Stimulated activated CD8-positive, alpha-beta memory T cell treated with anti-CD3 and anti-CD28 coated beads, Interleukin-7, amount 100 ng/mL, for 4 hours (primary cell): ENCODE measurements around the gene UMODL1.
"Not testable (repeated sequence)": the region's sequence is repeated elsewhere in the genome, so short reads cannot be mapped to it uniquely, and the experiment has no call there.

Experiments used
- DNase-seq, 2 donors: peaks; one replicate each; pipeline ENCODE4 v3.0.0-alpha.2; 2020; ENCODE audit warnings: low read depth in 2 of 2

The UMODL1 gene

DNA sequence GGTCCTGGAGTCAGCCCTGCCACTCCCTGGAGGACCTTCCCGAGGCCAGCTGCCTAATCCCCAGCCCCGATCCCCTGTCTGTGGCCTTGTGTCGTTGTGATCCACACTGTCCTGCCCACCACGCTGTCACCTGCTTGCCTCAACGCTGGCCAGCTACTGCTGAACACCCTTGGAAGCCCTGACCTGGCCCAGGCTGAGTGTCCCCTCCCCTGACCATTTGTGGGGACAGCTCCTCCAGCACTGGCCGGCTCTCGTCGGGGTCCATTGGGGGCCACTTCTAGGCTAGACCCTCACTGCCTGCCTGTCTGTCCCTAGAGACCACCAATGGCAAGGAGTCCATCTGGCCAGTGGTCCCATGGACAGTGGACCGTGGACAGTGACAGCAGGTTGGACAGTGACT, 12.0 kb upstream of the UMODL1 start:
- no peak for DNase-seq

DNA sequence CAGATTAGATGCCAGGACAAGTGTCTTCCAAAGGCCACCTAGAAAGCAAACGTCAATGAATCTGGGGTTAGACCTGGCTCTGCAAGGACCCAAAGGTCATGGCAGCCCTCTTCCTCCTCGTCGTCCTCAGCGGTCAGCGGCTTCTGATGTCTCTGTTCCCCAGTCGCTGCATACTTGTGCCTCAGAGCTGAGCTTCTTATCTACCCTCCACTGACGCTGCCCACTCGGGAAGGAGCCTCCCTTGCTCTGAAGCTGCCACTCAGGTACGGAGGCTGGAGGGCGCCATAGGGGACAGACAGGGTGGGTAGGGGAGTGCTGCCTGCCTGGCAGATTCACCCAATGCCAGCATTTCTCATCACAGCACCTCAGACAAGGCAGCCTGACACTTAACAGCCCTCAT, 11.4 kb upstream of the UMODL1 start:
- DNase-seq = no peak

DNA sequence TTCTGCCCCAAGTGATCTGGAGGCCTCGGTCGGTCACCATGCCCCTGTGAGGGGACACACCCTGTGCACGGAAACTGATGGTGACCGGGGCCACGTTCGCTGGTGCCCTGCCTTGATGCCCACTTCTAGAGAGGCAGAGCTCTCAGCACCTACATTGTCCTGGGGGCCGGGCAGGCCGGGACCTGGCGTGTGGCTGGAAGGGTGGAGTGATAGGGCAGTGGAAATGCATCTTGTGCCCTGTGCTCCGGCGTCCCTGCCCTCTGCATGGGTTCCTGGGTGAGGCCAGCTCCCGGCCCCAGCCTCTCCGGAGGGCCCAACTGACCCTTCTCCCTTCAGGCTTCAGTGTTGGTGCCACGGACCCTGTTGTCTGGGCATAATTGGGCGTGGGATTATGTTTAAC, 11.0 kb upstream of the UMODL1 start:
- DNase-seq = no peak

DNA sequence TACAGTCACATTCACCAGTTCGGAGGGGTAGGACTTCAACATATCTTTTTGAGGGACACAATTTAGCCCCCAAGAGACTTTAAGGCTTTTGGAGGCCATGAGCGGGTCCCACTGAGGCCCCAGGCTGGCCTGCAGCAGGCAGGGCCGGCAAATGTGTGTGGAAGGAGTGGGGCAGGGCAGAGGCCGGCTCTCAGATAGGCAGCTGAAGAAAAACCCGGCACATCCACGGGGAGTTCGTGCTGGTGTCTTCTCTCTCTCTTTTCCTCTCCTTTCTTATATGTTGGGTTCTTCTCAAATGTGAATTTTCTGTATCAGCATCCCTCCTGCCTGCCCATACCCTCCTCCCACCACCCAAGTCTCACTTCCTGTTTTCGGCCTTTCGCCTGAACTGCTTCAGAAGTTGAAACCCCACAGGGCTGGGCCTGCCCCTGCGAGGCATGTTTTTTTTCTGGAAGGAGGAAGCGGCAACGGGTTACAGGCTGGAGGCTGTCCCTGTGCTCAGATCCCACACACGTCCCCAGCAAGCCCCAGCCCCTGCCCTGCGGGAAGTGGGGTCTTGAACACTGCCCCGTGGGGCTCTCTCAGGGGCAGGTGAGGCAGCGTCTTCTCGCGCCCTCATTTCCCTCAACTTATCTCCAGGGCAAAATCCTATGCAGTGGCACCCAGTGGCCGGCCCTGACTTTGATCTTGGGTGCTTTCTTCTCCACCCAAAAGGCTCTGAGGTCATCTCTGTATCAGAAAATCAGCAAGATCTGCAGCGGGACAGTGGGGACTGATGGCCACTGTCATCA, 9.7 kb upstream of the UMODL1 start:
- no peak for DNase-seq

DNA sequence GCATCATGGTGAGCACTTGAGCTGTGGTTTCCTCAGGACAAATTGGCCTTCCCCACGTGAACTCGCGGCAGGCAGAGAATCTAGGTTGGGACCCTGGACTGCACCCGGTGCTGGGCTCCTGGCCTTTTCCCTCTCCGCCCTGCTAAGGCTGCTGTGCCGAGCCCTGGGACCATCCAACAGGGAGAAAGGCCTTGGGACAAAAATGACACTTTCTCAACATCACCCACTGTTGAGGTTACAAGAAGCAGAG, 9.2 kb upstream of the UMODL1 start:
- no peak for DNase-seq

DNA sequence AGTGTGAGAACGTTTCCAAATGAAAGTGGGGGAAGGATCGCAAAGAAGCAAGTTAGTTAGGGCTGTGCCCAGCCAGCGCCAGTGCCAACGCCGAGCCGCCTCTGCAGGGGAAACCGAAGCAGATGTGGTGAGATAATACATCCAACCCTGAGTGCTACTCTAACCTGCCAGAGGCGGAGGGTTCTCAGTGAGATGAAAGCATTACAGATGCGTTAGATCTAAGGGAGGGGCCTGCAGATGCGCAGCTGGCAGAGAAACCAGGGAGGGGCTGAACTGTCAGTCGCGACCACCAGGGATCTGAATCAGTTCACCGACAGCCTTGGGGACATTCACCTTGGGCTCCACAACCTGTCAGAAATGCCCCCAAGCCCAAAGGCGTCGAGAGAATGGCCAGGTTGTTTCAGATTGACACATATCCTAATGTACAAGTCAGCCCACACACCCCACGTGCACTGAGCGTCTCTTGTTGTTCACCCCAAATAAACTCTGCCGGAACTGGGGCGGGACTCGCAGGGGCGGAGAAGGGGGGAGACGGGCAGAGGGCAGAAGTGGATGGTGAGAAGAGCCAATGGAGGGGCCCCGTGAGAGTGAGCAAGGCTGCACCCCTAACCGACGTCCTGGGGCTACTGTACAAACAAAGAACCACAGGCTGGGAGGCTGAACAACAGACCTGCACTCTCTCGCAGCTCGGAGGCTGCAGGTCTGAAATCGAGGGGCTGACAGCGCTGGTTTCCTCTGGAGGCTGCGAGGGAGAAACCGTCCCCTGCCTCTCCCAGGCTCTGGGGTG, 8.7 kb upstream of the UMODL1 start:
- DNase-seq = peak; percentile 69 to 70

DNA sequence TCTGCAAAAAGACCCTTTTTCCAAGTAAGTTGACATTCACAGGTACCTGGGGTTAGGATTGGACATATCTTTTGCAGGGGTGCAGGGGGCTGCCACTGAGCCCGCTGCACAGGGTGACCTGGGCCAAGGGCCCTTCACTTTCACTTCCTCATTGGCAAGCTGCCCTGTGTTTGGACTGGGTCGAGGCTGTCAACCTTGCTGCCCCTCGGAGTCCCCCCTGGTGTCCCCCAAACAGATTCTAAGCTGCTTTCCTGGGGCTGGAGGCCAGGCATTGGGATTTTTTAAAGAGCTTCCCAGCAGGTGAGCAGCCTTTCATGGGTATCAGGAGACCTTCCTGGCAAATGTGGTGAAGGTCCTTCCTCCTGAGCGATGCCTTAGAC, 7.9 kb upstream of the UMODL1 start:
- DNase-seq = no peak

DNA sequence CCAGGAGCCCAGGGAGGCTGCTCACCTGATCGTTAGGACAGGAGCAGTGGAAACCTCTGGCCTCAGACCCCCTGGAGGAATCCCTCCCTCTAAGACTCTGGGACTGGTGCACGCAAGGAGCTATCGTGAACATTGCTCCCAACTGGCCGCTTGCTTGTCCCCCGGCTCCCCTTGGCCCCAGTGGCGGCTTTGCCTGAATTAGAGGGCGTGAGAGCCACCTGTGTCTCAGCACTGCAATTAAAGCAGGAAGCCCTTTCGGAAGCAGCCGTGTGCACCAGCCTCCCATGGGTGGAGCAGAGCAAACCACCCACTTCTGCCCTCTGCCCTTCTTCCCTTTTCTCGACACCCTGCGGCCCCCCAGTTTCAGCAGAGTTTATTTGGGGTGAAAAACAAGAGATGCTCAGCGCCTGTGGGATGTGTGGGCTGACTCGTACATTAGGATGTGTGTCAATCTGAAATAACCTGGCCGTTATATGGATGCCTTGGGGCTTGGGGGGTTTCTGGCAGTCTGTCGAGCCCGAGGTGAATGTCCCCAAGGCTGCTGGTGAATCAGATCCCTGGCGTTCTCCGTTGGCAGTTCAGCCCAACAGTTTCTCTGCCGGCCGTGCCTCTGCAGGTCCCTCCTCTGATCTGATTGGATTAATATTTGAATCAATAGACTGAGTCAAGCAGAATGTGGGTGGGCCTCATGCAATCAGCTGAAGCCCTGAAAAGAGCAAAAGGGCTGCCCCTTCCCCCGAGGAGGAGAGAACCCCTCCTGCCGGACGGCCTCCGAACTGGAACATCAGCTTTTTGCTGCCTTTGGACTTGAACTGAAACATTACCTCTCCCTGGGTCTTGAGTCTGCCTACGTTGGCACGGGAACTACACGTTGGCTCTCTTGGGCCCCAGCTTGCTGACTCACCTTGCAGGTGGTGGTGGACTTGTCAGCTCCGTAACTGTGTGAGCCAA, 7.3 kb upstream of the UMODL1 start:
- peak; percentile 35 to 51 for DNase-seq

DNA sequence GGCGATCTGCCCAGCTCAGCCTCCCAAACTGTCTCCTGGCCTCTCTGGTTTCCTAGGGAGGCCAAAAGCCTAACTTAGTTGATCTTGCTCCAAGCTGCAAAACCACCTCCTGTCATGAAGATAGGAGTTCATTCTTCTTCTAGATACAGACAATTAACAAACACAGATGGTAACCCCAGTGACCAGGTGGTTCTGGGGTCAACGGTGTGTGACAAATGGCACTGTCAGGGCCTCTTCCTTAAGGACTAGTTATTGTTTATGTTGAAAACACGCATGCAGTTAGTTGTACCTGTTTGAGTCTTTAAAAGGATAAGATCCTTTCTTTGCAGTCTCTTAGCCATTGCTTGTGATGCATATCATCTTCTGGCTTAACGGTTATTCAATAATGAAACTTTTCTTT, 4.6 kb upstream of the UMODL1 start:
- no peak for DNase-seq

DNA sequence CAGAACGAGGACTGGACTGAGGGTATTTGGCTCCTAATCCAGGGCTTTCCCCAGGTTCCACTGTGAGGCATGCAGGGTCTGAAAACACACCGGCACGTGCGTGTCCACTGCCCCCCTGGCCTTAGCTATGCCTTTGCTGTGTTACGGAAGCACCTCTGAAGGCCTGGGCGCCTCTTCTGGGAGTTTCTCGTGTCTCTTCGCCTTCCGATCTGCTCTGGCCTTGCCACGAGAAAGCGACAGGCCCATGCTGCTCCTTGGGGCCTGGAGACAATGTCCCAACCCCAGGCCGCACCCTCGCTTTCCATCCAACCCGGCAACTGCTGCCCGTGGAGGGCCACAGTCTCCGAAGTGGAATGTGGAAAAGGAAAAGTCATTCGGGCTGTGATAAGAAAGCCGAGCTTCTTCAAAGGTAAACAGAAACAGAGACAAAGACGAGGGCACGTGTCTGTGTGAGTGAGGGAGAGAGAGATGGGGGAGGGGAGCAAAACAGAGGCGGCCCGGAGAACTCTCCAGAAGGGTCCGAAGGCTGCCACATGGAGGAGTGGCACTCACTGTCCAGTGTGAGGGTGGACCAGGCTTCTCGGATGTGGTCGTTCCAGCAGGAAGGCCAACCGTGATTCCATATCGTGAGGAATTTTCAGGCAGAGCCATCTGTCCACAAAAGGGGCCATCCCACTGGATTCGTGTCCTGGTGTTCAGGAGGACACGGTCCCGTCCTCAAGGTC, 3.4 kb upstream of the UMODL1 start:
- DNase-seq = no peak

DNA sequence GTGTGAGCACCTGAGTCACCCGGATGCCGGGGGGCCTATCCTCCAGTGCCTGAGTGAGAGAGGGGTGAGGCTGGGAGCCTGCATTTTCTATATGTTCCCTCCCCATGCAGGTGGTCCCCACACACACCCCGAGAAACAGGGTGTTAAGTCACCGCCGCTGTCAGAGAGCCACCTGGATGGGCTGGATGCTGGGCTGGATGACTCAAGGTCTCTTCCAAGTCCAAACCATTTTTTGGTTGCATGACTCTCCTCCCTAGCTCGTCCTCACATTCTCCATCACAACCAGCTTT, 2.9 kb upstream of the UMODL1 start:
- DNase-seq = no peak

DNA sequence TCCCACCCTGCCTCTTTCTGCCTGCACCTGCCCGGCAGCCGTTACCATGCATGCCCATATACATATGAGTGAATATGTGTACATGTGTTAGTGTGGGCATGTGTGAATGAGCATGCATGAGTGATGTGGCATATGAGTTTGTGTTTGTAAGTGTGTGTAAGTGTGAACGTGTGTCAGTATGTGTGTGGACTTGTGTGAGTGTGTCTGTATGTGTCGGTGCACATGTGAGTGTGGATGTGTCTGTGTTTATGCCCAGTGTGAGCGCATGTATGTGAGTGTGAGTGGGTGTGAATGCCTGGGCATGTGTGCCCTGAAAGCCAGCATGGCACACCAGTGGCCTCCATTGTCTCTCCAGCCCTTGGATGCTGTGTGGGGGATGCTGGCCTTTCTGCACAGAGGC, 2.5 kb upstream of the UMODL1 start:
- DNase-seq = no peak

DNA sequence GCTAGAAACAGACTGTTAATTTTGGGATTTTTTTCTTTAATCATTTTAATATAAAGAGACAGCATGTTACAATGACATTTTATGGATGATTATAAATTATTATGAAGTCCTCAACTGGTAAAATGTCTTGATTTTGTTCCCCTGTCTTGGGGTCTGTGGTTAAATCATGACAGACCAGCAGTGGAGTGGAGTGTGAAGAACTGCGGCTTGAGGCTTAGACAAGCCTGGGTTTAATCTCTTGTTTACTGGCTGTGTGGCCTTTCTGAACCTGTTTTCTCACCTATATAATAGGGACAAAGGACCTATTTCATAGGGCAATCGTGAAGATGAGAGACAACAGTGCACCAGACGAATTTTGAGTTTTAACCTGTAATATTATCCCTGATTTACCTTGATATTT, 1.8 kb upstream of the UMODL1 start:
- DNase-seq = no peak

DNA sequence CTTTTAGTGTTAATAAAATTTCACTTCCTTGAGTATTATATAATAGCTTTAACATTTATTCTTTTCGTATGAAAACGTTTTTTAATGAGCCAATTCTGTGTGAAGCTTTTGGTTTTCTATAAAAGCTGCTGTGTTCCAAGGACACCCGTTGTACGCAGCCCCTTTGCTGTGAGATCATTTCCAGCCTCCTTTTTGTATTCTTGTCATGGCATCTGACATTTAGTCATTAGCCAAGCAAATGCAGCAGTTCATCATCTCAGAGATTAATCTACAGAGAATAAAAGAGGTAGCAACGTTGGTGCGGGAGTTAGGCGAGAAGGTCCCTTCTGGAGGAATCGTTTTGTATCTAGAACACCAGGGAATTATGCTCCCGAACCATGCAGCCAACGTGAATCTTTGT, 1.3 kb upstream of the UMODL1 start:
- no peak for DNase-seq

DNA sequence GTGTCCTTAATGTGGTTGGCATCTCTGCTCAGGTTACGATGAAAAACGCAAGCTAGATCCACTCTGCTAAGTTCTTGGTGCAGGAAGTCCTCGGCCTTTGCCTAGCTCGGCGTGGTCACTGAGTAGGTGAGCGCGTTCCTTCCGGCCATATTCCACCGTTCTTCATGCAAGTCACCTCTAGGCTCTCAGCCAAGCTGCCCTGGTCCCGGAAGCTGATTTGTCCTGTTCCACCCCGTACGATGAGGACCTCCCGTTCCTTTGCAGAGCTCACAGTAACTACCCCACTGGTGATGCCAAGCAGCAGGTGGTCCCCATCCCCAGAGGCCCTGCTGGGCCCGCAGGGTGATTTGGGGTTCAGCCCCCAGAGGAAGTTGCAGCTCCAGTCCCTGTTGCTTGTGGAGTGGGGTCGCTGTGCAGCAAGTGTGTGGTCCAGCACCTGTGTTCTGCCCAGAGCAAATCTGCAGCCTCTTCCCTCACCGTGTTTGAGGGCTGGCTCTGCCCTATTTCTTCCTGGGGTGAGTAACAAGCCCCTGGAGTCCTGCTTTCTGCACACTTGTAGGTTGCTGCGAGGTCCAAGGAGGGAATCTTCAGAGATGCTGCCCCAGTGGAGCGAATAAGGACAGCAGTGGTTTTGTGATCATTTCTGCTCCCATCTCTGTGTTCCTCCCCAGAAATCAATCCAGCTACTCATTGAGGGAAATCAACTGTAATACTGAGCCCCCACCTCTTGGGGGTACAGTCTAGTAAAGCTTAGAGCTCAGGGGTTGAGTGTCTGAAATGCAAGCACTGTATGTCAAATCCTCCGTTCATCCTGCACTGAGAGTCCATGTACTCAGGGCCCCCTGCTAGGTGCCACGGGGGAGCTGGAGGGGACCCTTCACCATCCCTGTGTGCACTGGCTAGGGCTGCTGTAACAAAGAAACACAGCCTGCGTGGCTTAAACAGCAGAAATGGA, 2.3 kb downstream of the UMODL1 start:
- DNase-seq = no peak

DNA sequence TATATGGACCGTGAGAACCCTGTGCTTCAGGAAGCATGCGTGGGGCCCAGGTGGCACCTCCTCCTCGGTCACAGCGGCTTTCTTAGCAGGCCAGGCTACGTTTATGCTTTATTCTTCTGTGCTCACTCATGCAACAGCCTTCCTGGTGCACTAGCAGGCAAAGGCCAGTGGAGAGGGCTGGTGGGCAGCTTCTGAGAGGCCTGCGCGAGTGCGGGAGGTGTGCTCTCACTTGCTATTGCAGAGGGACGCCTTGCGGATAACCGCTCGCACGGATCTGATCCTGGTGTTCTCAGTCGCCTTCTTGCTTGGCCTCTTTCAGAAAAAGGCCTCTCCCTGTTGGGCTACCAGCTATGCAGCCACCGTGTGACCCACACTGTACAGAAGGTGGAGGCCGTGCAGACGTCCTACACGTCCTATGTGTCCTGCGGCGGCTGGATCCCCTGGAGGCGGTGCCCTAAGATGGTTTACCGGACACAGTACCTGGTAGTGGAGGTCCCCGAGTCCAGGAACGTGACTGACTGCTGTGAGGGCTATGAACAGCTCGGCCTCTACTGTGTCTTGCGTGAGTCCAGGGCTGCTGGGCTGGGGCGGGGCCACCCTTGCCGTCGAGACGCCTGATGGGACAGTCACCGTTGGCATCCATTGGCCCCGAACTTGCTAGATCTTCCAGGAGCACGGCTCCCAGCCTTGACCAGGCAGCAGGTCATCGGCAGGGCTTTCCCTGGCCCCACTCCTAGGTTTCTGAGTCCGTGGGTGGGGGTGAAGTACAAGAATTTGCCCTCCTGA, 4.8 kb downstream of the UMODL1 start:
- DNase-seq = no peak

DNA sequence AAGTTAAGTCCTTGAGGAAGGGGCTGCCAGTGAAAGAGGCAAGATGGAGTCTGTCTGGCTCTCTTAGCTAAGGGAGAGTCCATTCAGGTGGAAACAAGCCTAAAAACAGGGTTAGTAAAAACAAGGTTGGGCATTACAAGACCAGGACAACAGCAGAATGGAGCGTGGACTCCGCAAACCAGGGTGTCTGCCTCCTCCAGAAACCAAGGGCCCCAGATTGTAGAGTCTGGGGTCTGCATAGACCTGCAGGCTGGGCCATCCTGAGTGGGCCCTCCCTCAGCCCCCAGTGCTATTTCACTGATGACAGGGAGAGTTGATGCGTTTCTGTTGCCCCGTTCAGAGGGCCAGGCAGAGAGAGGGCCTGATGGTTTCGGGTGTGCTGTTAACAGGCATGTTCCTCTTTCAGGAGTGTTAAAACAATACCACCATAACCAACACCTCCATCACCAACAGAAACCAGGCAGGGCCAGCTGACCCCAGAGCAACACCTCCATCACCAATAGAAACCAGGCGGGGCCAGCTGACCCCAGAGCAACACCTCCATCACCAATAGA, 6.6 kb downstream of the UMODL1 start:
- not testable (repeated sequence) for DNase-seq

DNA sequence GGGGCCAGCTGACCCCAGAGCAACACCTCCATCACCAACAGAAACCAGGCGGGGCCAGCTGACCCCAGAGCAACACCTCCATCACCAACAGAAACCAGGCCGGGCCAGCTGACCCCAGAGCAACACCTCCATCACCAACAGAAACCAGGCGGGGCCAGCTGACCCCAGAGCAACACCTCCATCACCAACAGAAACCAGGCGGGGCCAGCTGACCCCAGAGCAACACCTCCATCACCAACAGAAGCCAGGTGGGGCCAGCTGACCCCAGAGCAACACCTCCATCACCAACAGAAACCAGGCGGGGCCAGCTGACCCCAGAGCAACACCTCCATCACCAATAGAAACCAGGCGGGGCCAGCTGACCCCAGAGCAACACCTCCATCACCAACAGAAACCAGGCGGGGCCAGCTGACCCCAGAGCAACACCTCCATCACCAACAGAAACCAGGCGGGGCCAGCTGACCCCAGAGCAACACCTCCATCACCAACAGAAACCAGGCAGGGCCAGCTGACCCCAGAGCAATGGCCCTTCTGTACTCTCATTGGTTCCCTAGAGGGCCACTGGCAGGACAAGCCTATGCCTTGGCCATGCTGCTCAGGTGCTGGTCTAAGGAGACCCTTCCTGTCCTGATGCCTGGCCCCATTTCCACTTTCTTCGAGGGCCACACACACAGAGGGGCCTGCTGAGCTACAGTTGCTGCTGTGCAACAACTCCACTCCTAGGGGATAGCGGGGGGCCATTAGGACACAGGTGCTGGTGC, 7.3 kb downstream of the UMODL1 start:
- not testable (repeated sequence) for DNase-seq
